Adrenal gland (tissue), 5 donors: ENCODE data around the gene AMMECR1.

Experiments used
- CTCF ChIP-seq, 6 experiments: fragments of 450-650 bp in 4 of 6; fragments of 200-600 bp in 2 of 6; sonication (generic) in 1 of 6; IDR thresholded peaks; 1 replicate in 5 of 6; 2 replicates in 1 of 6; pipeline versions ENCODE4 v1.5.1 to v1.8.0; 2016 to 2021; ENCODE audit warnings: antibody characterized with exemption in 6 of 6, mild to moderate bottlenecking in 2 of 6, moderate library complexity in 1 of 6
- POLR2A ChIP-seq, 2 donors: fragments of 450-650 bp; IDR thresholded peaks; one replicate each; pipeline ENCODE4 v1.6.1; 2017; ENCODE audit warnings: antibody characterized with exemption in 2 of 2, mild to moderate bottlenecking in 2 of 2, moderate library complexity in 1 of 2
- donor health status: DM: no; HTN: no; CAD: no.

GRCh38 chrX:110294087-110294486 lies 23.8 kb downstream of the AMMECR1 start:
- TF ChIP-seq CTCF (IDR thresholded peaks at IDR 0.05) (no peak), POLR2A (IDR thresholded peaks at IDR 0.05) (no peak)
